Endodermal cell (in vitro differentiated cells): ENCODE measurements around the gene GABRR3. TPM values are rescaled to one million over a fixed set of nuclear protein-coding genes. Genes with fewer than 3 reads are reported as not detected.

Experiments
- DNase-seq: peaks from one replicate; pipeline ENCODE4 v3.0.0-alpha.2; 2017
- H3K27ac ChIP-seq: 2 replicates; pipeline ENCODE4 v1.5.1; 2013; ENCODE audit warnings: mild to moderate bottlenecking, low read depth, low read length, moderate library complexity
- H3K27me3 ChIP-seq: 2 replicates; pipeline ENCODE4 v1.6.1; 2013; ENCODE audit warnings: mild to moderate bottlenecking, low read length, moderate library complexity; ENCODE audit not compliant: insufficient read depth, control insufficient read depth, poor library complexity, severe bottlenecking
- H3K36me3 ChIP-seq: 2 replicates; pipeline ENCODE4 v1.7.0; 2013; ENCODE audit warnings: mild to moderate bottlenecking, low read length, moderate library complexity; ENCODE audit not compliant: control insufficient read depth, insufficient read depth
- H3K4me1 ChIP-seq: one replicate; pipeline ENCODE4 v1.7.0; 2013; ENCODE audit warnings: low read length; ENCODE audit not compliant: control insufficient read depth, insufficient read depth
- H3K4me3 ChIP-seq: 2 replicates; pipeline ENCODE4 v1.5.1; 2013; ENCODE audit warnings: mild to moderate bottlenecking, low read length, moderate library complexity
- H3K9ac ChIP-seq: 2 replicates; pipeline ENCODE4 v1.6.1; 2013; ENCODE audit warnings: mild to moderate bottlenecking, low read length, moderate library complexity; ENCODE audit not compliant: poor library complexity, severe bottlenecking; ENCODE audit errors: extremely low read depth
- H3K9me3 ChIP-seq: 2 replicates; pipeline ENCODE4 v1.6.1; 2013; ENCODE audit warnings: mild to moderate bottlenecking, low read length, moderate library complexity; ENCODE audit not compliant: control insufficient read depth
- H3K27ac Mint-ChIP-seq: 2 replicates; pipeline ENCODE4 v1.8.0; 2020; ENCODE audit warnings: mixed read lengths
- H3K27me3 Mint-ChIP-seq: 2 replicates; pipeline ENCODE4 v1.8.0; 2021; ENCODE audit warnings: mild to moderate bottlenecking, mixed read lengths; ENCODE audit not compliant: insufficient read depth
- H3K36me3 Mint-ChIP-seq: 2 replicates; pipeline ENCODE4 v1.8.0; 2020; ENCODE audit warnings: low read depth, mixed read lengths
- H3K4me1 Mint-ChIP-seq: 2 replicates; pipeline ENCODE4 v1.8.0; 2020; ENCODE audit warnings: mixed read lengths
- H3K4me3 Mint-ChIP-seq: 2 replicates; pipeline ENCODE4 v1.8.0; 2020; ENCODE audit warnings: mild to moderate bottlenecking, moderate library complexity, mixed read lengths
- H3K9me3 Mint-ChIP-seq: 2 replicates; pipeline ENCODE4 v1.8.0; 2020; ENCODE audit warnings: mild to moderate bottlenecking, mixed read lengths
- CTCF ChIP-seq: fragments of 200-600 bp; sonication (generic); conservative IDR thresholded peaks from 2 replicates; pipeline ENCODE4 v1.5.0; 2021; ENCODE audit warnings: antibody characterized with exemption, mild to moderate bottlenecking
- WGBS, 2 experiments: methylation state at CpG; one replicate each; pipeline versions ENCODE4 v1.1.5 to v1.1.7; 2013; ENCODE audit warnings: missing lambda C conversion rate in 2 of 2, mixed read lengths in 1 of 2; ENCODE audit not compliant: insufficient coverage in 1 of 2, insufficient read length in 1 of 2; 5-methylcytosine and 5-hydroxymethylcytosine counted together
- total RNA-seq, 2 donors: library from RNA; stranded (reverse); fragmentation: NEBNext Ultra II Directional in 1 of 2; extraction: Animal tissue kit (Norgen Biotek cat#: 25700) in 1 of 2; gene quantifications; 2 replicates in 1 of 2; 3 replicates in 1 of 2; pipeline ENCODE4 v1.2.1, GENCODE V29; 2021

The GABRR3 gene
- total RNA-seq, 2 donors from 2014 or later = not detected

- 91 to 94% methylated on average over 3 to 9 of the region's 9 CpGs for WGBS, 2 experiments
- Histone ChIP-seq H3K27me3 (no peaks in the 10 kb centered on the region), H3K9ac (no peak overlapping the region), H3K4me1 (peaks cover 3% of the 10 kb centered on the region), H3K27ac (no peak overlapping the region), H3K9me3 (no peaks in the 10 kb centered on the region), H3K4me3 (no peak overlapping the region), H3K36me3 (no peaks in the 10 kb centered on the region)
- no peak for DNase-seq
- Mint-ChIP-seq H3K27me3 (no peaks in the 10 kb centered on the region), H3K9me3 (no peaks in the 10 kb centered on the region), H3K27ac (no peak overlapping the region), H3K4me1 (peaks cover 3% of the 10 kb centered on the region), H3K4me3 (no peak overlapping the region), H3K36me3 (peaks cover 15% of the 10 kb centered on the region)
- no peak for TF ChIP-seq CTCF
These were observed 76.3 kb downstream of the GABRR3 start for GRCh38 chr3:97958796-97959195.

GRCh38 chr3:97958396-97958795 is 76.7 kb downstream of the GABRR3 start:
- 87 to 90% methylated on average over 2 of the region's 2 CpGs for WGBS, 2 experiments

GRCh38 chr3:97957617-97958311 is 77.4 kb downstream of the GABRR3 start:
- H3K9ac ChIP-seq = no peak overlapping the region
- Mint-ChIP-seq H3K36me3 (peaks cover 21% of the 10 kb centered on the region), H3K4me1 (no peaks in the 10 kb centered on the region), H3K27ac (no peak overlapping the region), H3K27me3 (no peaks in the 10 kb centered on the region), H3K4me3 (no peak overlapping the region), H3K9me3 (no peaks in the 10 kb centered on the region)
- H3K27me3 ChIP-seq = no peaks in the 10 kb centered on the region
- H3K36me3 ChIP-seq = no peaks in the 10 kb centered on the region
- TF ChIP-seq CTCF = no peak
- H3K9me3 ChIP-seq = no peaks in the 10 kb centered on the region
- H3K4me1 ChIP-seq = no peaks in the 10 kb centered on the region
- WGBS, 2 experiments = 94 to 98% methylated on average over 7 to 8 of the region's 8 CpGs
- no peak overlapping the region for H3K4me3 ChIP-seq
- H3K27ac ChIP-seq = no peak overlapping the region
- no peak for DNase-seq

More at GRCh38 chr3:97958396-97958795, 76.7 kb downstream of the GABRR3 start:
- no peak for TF ChIP-seq CTCF
- Mint-ChIP-seq H3K4me1 (no peaks in the 10 kb centered on the region), H3K9me3 (no peaks in the 10 kb centered on the region), H3K27ac (no peak overlapping the region), H3K27me3 (no peaks in the 10 kb centered on the region), H3K36me3 (peaks cover 17% of the 10 kb centered on the region), H3K4me3 (no peak overlapping the region)
- Histone ChIP-seq H3K9me3 (no peaks in the 10 kb centered on the region), H3K9ac (no peak overlapping the region), H3K27me3 (no peaks in the 10 kb centered on the region), H3K36me3 (no peaks in the 10 kb centered on the region), H3K27ac (no peak overlapping the region), H3K4me3 (no peak overlapping the region), H3K4me1 (no peaks in the 10 kb centered on the region)
- DNase-seq = no peak
